ENCODE data around the gene LRRC28.
A peak's percentile ranks its signal among the peaks of the same experiment; 100 is the strongest.

Gene LRRC28

GRCh38 chr15:99424131-99424571 is 172.9 kb downstream of the LRRC28 start:
- no peak for DNase-seq

- no peak for DNase-seq
These were observed 173.8 kb downstream of the LRRC28 start for GRCh38 chr15:99424978-99425656.

GRCh38 chr15:99425657-99426301 is 174.5 kb downstream of the LRRC28 start:
- DNase-seq: no peak

GRCh38 chr15:99426431-99427105 is 175.3 kb downstream of the LRRC28 start:
- DNase-seq: no peak

DNA sequence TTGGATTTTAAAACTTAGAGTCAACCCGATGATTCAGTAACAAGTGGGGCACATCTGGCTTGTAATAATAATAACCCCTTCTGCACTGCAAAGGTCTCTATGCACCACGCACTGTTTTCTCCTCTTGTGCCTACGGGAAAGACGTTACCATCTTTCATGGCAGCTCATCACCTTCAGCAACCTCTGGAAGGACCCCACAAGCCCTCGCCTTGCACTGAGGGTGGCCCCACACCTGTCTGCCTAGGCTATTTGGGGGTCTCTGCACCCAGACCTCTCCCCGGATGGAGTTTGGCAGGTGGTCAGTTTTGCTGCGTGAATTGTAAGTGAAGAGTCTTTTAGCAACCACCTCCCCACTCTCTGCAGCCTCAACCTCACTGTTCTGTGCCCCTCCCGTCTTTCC is 175.9 kb downstream of the LRRC28 start:
- DNase-seq: no peak

GRCh38 chr15:99427668-99428361 is 176.5 kb downstream of the LRRC28 start:
- no peak for DNase-seq

GRCh38 chr15:99429681-99430081 is 178.4 kb downstream of the LRRC28 start:
- no peak for DNase-seq

GRCh38 chr15:99430881-99431401 is 179.7 kb downstream of the LRRC28 start:
- no peak for DNase-seq

DNA sequence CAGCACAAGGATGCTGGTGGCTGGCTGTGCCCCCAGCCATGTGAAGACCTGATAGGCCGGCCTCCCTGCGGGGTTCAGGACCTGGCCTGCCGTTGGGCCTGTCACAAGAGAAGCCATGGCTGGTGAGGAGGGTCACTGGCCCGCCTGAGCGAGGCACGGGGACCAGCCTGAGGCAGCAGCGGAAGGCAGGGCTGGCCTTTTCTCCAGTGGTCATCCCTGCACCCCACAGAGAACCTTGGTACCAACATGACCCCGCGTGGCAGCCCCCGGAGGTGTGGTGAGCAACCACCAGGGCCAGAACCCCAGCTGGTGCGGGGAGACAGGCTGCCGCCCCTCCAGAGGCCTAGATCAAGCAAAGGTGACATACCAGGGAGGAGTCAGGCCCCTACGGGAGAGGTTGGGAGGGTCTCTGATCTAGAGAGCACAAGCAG is 180.4 kb downstream of the LRRC28 start:
- no peak for DNase-seq

GRCh38 chr15:99432271-99433025 is 181.2 kb downstream of the LRRC28 start:
- DNase-seq: peak; percentile 26

GRCh38 chr15:99433026-99433756 is 181.9 kb downstream of the LRRC28 start:
- peak; percentile 39 for DNase-seq

DNA sequence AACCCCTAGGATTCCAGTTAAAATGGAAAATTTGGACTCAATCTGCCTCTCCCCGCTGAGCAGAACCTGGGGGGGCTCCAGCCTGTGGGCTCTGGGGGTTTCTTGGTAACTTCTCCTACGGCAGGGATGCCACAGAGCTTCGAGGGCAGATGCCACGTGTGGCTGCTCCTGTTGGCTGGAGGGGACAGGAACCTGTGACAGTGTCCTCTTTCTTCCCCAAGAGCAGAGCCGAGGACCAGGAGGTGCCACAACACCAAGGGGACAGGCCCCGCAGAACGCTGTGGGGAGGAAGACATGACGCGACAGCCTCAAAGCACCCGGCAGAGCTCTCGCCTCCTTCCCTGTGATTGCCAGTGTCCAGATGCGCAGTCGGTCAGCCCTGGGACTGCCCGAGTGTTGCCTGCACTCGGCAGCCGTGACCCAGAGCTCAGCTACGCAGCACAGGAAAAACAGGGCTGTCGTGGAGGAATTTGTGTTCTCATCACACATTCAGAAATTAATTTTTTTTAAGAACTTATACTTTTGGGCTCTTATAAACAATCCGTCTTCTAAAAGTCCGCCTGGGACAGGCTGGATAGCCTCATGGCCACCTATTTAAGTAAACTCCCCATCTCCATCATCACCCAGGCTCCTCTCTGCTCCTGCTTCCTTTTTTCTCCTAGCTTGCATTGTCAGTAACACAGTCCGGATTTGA is 182.6 kb downstream of the LRRC28 start:
- peak; percentile 32 for DNase-seq

GRCh38 chr15:99434506-99435112 is 183.3 kb downstream of the LRRC28 start:
- peak; percentile 36 for DNase-seq

DNA sequence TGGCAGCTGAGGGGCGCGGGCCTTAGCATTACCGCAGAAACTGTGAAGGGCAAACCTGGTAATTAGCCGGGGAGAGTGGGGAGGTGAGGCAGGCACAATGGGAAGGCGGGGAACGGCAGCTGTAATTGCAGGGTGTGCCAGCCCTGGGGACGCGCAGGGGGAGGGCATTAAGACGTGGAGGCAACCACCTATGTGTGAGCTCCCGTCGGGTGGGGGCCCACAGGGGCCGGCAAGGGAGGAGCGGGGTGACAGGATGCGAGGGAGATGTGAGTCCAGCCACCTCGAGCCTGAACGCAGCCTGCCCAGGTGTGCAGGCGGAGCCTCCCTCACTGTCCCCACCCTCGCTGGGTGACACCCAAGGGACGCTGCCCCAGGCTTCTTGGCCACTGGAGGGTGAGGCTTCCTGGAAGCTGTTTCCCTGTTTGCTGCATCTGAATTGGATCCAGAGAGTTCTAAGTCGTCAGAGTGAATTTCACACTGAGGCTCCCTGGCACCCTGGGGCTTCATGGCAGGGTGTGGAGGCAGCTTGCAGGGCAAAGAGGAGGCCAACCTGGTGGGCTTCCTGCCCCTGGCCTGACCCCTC is 183.9 kb downstream of the LRRC28 start:
- peak; percentile 43 for DNase-seq

GRCh38 chr15:99435877-99436541 is 184.7 kb downstream of the LRRC28 start:
- DNase-seq: peak; percentile 40

DNA sequence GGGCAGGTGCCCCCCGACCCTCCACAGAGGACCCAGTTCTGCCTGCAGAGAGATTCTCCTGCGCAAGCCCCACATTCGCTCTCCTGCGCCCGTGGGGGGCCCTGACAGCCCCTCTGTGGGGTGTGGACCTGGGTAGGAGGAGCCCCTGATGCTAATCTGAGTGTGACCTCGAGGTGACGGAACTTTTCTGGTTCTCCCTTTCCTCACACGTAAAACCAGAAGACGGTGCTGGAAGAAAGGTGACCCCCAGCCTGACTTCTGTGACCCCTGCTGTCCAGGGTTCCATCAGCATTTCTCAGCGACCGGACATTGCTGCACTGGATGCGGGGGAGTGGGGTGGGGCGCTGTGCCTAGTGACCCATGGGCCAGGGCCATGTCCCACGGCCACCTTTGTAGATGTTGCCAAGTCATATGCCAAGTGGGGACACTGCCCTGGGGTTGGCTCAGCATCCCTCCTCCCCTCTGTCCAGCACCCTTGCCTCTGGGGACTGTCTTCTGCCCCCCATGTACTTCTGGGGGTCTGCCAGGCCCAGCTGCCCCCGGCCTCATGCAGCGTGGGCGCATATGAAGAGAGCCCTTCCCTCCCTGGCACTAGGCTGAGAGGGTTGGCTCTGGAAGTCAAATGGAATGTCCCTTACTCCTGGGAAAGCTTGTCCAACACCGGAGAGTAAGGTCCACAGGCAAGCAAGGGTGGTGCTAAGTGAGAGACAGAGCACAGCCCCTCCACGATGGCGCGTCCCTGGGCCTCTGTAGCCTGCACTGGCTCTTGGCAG is 185.4 kb downstream of the LRRC28 start:
- DNase-seq: peak; percentile 39

- DNase-seq: peak; percentile 41
These were observed 186.3 kb downstream of the LRRC28 start for GRCh38 chr15:99437315-99438223.

- DNase-seq: peak; percentile 37
These were observed 186.9 kb downstream of the LRRC28 start for GRCh38 chr15:99438224-99438585.

Data from right forelimb (tissue), 1 donor.